OCI-LY1 (cell line): ENCODE measurements around the gene SFN.
A peak's percentile ranks its signal among the peaks of the same experiment; 100 is the strongest.

Experiments
- H2AFZ ChIP-seq: fragments of 200-600 bp; sonication (generic), shearing (Covaris generic); 2 replicates; pipeline ENCODE4 v1.6.0; 2014; ENCODE audit warnings: antibody characterized with exemption, mild to moderate bottlenecking, low read length
- H3F3A ChIP-seq: fragments of 200-600 bp; sonication (generic), shearing (Covaris generic); 2 replicates; pipeline ENCODE4 v1.6.0; 2014; ENCODE audit warnings: mild to moderate bottlenecking, antibody characterized with exemption, low read length, moderate library complexity; ENCODE audit not compliant: insufficient read depth
- H3K27ac ChIP-seq: fragments of 200-600 bp; sonication (generic); 2 replicates; pipeline ENCODE4 v1.5.1; 2014; ENCODE audit warnings: low read length, mixed run types, mild to moderate bottlenecking, low read depth; ENCODE audit not compliant: poor library complexity, severe bottlenecking
- H3K27me3 ChIP-seq: fragments of 200-600 bp; sonication (generic); 2 replicates; pipeline ENCODE4 v1.6.0; 2014; ENCODE audit warnings: antibody characterized with exemption, mild to moderate bottlenecking, low read length, moderate library complexity; ENCODE audit not compliant: insufficient read depth
- H3K36me3 ChIP-seq: fragments of 200-600 bp; sonication (generic); 2 replicates; pipeline ENCODE4 v1.6.1; 2014; ENCODE audit warnings: mild to moderate bottlenecking, antibody characterized with exemption, low read length, moderate library complexity, mixed read lengths; ENCODE audit not compliant: insufficient read depth
- H3K4me1 ChIP-seq: fragments of 200-600 bp; sonication (generic); 2 replicates; pipeline ENCODE4 v1.5.1; 2014; ENCODE audit warnings: mild to moderate bottlenecking, low read length, moderate library complexity; ENCODE audit not compliant: insufficient read depth, severe bottlenecking
- H3K4me2 ChIP-seq: fragments of 200-600 bp; sonication (generic), shearing (Covaris generic); 2 replicates; pipeline ENCODE4 v1.6.1; 2014; ENCODE audit warnings: low read length
- H3K4me3 ChIP-seq: fragments of 200-600 bp; sonication (generic); 2 replicates; pipeline ENCODE4 v1.5.1; 2014; ENCODE audit warnings: low read length, low read depth, mild to moderate bottlenecking, mixed read lengths; ENCODE audit not compliant: poor library complexity, severe bottlenecking
- H3K79me2 ChIP-seq: fragments of 200-600 bp; shearing (Covaris generic); 2 replicates; pipeline ENCODE4 v1.6.1; 2016; ENCODE audit warnings: mixed run types, low read length, mixed read lengths; ENCODE audit not compliant: insufficient read depth
- H3K9ac ChIP-seq: fragments of 200-600 bp; sonication (generic), shearing (Covaris generic); 2 replicates; pipeline ENCODE4 v1.6.1; 2014; ENCODE audit warnings: mild to moderate bottlenecking, low read length, mixed read lengths
- H3K9me2 ChIP-seq: fragments of 200-600 bp; sonication (generic), shearing (Covaris generic); 2 replicates; pipeline ENCODE4 v1.6.1; 2014; ENCODE audit warnings: low read depth, mild to moderate bottlenecking, low read length, mixed read lengths
- H3K9me3 ChIP-seq: fragments of 200-600 bp; shearing (Covaris generic); 2 replicates; pipeline ENCODE4 v1.6.1; 2014; ENCODE audit warnings: low read length, mixed read lengths
- H4K20me1 ChIP-seq: fragments of 200-600 bp; sonication (generic), shearing (Covaris generic); 2 replicates; pipeline ENCODE4 v1.6.0; 2016; ENCODE audit warnings: mild to moderate bottlenecking, low read length; ENCODE audit not compliant: insufficient read depth
- EZH2 ChIP-seq: fragments of 200-600 bp; sonication (generic), shearing (Covaris generic); IDR thresholded peaks from 2 replicates; pipeline ENCODE4 v1.8.0; 2017; ENCODE audit warnings: borderline replicate concordance, mixed run types, mild to moderate bottlenecking, antibody characterized with exemption, low read length, moderate library complexity, mixed read lengths
- TF ChIP-seq, protein P1 (sequence below): fragments of 200-600 bp; sonication (generic), shearing (Covaris generic); IDR thresholded peaks from 2 replicates; pipeline ENCODE4 v1.5.1; 2017; ENCODE audit warnings: mild to moderate bottlenecking, antibody characterized with exemption, low read length, moderate library complexity, mixed read lengths

SFN gene

DNA sequence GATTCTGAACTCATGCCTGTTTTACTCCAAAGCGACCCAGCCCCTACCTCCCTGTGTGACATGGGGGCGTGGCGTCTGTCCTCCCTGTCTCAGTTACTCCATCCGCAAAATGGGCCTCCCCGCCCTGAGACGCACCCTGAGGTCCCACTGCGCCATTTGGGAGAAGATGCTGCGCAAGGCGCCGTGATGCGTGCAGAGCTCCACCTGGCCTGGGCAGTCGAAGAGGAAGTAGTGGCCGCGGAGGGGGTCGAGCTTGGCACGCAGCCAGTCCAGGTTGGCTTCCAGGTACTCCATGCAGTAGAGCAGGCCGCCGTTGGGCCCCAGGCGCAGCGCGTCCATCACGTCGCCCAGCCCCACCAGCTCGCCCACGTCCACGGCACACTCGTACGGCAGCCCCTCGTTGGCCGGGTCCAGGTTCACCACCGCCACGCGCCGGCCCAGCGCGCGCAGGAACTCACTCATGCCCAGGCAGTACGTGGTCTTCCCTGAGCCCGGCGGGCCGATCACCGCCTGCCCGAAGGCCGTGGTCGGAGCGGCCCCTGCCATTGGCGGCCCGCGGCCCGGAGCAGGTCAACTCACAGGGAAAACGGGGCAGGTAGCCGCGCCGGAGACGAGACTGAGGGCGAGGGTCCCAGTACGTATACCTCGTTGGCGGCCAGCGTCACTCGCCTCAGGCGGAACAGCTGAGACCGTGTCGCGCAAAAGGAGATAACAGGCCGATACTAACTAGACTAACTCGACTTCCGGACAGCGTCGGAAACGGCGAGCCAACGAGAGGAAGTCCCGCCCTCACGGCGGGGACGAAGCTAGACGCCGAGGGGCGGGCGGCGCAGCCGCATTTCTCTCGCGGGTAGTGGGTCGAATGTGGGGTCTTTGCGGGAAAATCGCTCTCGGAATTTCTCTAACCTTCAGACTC, 26.9 kb downstream of the SFN start, which contains the start of gene GPN2:
GPN2 (minus strand) TSS at position 733 of the 916 bp plus-strand sequence; CDS start at position 546, 187 bp downstream.
- Histone ChIP-seq H4K20me1 (no peaks in the 10 kb centered on the region), H3K9me2 (no peaks in the 10 kb centered on the region), H3K27ac (peak within 1 kb of the TSS; percentile 59), H3K9ac (peak within 1 kb of the TSS; percentile 89), H3K4me3 (peak within 1 kb of the TSS; percentile 95), H3K36me3 (peaks cover 63% of the 10 kb centered on the region), H3K4me1 (peaks cover 18% of the 10 kb centered on the region), H3K4me2 (peak within 1 kb of the TSS; percentile 81), H3K27me3 (no peaks in the 10 kb centered on the region), H3F3A (no peaks in the 10 kb centered on the region), H3K79me2 (no peaks in the 10 kb centered on the region), H3K9me3 (no peaks in the 10 kb centered on the region), H2AFZ (no peak within 1 kb of the TSS)
- TF ChIP-seq, protein P1, sequence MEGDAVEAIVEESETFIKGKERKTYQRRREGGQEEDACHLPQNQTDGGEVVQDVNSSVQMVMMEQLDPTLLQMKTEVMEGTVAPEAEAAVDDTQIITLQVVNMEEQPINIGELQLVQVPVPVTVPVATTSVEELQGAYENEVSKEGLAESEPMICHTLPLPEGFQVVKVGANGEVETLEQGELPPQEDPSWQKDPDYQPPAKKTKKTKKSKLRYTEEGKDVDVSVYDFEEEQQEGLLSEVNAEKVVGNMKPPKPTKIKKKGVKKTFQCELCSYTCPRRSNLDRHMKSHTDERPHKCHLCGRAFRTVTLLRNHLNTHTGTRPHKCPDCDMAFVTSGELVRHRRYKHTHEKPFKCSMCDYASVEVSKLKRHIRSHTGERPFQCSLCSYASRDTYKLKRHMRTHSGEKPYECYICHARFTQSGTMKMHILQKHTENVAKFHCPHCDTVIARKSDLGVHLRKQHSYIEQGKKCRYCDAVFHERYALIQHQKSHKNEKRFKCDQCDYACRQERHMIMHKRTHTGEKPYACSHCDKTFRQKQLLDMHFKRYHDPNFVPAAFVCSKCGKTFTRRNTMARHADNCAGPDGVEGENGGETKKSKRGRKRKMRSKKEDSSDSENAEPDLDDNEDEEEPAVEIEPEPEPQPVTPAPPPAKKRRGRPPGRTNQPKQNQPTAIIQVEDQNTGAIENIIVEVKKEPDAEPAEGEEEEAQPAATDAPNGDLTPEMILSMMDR: no peak
- TF ChIP-seq EZH2: no peak

DNA sequence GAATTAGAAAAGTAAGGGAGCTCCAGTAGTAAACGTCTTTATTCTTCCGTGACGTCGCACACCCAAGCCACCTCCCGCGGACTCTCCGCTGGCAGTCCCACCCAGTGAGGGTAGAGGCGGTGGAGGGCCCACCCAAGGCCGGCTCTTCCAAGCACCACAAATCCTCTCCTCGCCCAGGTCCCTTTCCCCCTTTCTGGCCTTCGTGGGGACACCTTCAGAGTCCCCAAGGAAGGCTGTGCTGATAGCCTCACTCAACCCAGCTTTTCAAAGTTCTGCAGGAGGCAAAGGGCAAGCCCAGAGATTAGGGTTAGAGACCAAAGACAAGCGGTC, 27.5 kb downstream of the SFN start:
- H3K36me3 ChIP-seq: peaks cover 60% of the 10 kb centered on the region

DNA sequence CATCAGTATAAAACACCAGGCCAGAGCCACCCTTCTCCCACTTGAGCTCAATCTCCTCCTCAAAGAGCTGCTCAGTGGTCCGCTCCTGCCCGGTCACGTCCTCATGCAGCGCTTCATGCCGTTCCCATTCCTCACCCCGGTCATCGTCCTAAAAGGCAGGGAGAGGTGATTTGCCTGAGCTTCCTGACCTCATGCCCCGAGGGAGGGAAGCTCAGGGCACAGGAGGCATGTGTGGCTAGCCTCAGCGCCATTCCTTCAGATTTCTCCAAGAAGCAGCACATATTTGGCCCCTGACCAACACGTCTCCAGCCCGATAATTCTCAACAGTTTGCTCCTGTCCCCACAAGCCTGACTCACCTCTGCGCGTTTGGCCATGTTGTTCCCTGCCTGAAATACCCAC, 31.3 kb downstream of the SFN start:
- Histone ChIP-seq H3K4me2 (no peak overlapping the region), H3K36me3 (peaks cover 44% of the 10 kb centered on the region), H3K4me3 (no peak overlapping the region), H3K27ac (no peak overlapping the region), H3K9ac (no peak overlapping the region), H3K27me3 (no peaks in the 10 kb centered on the region), H2AFZ (no peak overlapping the region), H3K9me2 (no peaks in the 10 kb centered on the region), H4K20me1 (no peaks in the 10 kb centered on the region), H3K79me2 (peaks cover 6% of the 10 kb centered on the region), H3F3A (no peaks in the 10 kb centered on the region), H3K9me3 (no peaks in the 10 kb centered on the region), H3K4me1 (peaks cover 21% of the 10 kb centered on the region)
- TF ChIP-seq EZH2: no peak
- TF ChIP-seq, protein P1: no peak

More for the DNA sequence above, 27.5 kb downstream of the SFN start:
- Histone ChIP-seq H4K20me1 (no peaks in the 10 kb centered on the region), H3K4me3 (peak overlapping the region; percentile 95), H3K4me1 (peaks cover 18% of the 10 kb centered on the region), H3K9me2 (no peaks in the 10 kb centered on the region), H3K27me3 (no peaks in the 10 kb centered on the region), H2AFZ (no peak overlapping the region), H3K27ac (peak overlapping the region; percentile 59), H3F3A (no peaks in the 10 kb centered on the region), H3K9ac (peak overlapping the region; percentile 89), H3K4me2 (peak overlapping the region; percentile 81), H3K9me3 (no peaks in the 10 kb centered on the region), H3K79me2 (no peaks in the 10 kb centered on the region)
- TF ChIP-seq, protein P1: no peak
- TF ChIP-seq EZH2: no peak
